Tibial artery (tissue), 4 donors: ENCODE data around the gene SPX.

ENCODE experiments used
- DNase-seq, 2 donors: peaks; one replicate each; pipeline ENCODE4 v3.0.0-alpha.2; 2019
- H3K27ac ChIP-seq, 2 donors: fragments of 200-600 bp; sonication (generic) in 1 of 2; 1 replicate in 1 of 2; 2 replicates in 1 of 2; pipeline ENCODE4 v1.5.1; 2018 to 2019; ENCODE audit warnings: mild to moderate bottlenecking in 1 of 2
- H3K27me3 ChIP-seq, 2 donors: fragments of 200-600 bp; sonication (generic) in 1 of 2; one replicate each; pipeline versions ENCODE4 v1.5.1 to v1.6.0; 2016 to 2019
- H3K36me3 ChIP-seq, 3 donors: fragments of 200-600 bp; sonication (generic) in 2 of 3; one replicate each; pipeline ENCODE4 v1.5.1; 2016 to 2019; ENCODE audit warnings: mild to moderate bottlenecking in 2 of 3
- H3K4me1 ChIP-seq, 4 donors: fragments of 200-600 bp; sonication (generic) in 2 of 4; 1 replicate in 3 of 4; 2 replicates in 1 of 4; pipeline ENCODE4 v1.5.1; 2016 to 2019
- H3K4me3 ChIP-seq, 2 donors: fragments of 200-600 bp; sonication (generic) in 1 of 2; 1 replicate in 1 of 2; 2 replicates in 1 of 2; pipeline ENCODE4 v1.5.1; 2018 to 2019; ENCODE audit warnings: mild to moderate bottlenecking in 2 of 2
- H3K9me3 ChIP-seq, 3 donors: fragments of 200-600 bp; sonication (generic) in 1 of 3; one replicate each; pipeline ENCODE4 v1.5.1; 2016 to 2019
- intact Hi-C: fragments of 100-400 bp; cut with DNase I; formaldehyde crosslinking; loops from one replicate; pipeline ENCODE4 v1.15.0; 2023; ENCODE audit warnings: low total_unique reads
- TF ChIP-seq, protein P1 (sequence below), 2 experiments: fragments of 200-600 bp in 1 of 2; fragments of 450-650 bp in 1 of 2; IDR thresholded peaks; one replicate each; pipeline ENCODE4 v1.5.1; 2017 to 2019; ENCODE audit warnings: antibody characterized with exemption in 2 of 2, mild to moderate bottlenecking in 1 of 2, moderate library complexity in 1 of 2

SPX gene

GRCh38 chr12:21580748-21581516, 54.8 kb downstream of the SPX start:
- Histone ChIP-seq H3K27me3 (no peaks in the 10 kb centered on the region), H3K4me1 (no peaks in the 10 kb centered on the region), H3K4me3 (no peak overlapping the region), H3K27ac (no peak overlapping the region), H3K9me3 (no peaks in the 10 kb centered on the region), H3K36me3 (no peaks in the 10 kb centered on the region)
- intact Hi-C loops: no loop called here
- TF ChIP-seq, protein P1, sequence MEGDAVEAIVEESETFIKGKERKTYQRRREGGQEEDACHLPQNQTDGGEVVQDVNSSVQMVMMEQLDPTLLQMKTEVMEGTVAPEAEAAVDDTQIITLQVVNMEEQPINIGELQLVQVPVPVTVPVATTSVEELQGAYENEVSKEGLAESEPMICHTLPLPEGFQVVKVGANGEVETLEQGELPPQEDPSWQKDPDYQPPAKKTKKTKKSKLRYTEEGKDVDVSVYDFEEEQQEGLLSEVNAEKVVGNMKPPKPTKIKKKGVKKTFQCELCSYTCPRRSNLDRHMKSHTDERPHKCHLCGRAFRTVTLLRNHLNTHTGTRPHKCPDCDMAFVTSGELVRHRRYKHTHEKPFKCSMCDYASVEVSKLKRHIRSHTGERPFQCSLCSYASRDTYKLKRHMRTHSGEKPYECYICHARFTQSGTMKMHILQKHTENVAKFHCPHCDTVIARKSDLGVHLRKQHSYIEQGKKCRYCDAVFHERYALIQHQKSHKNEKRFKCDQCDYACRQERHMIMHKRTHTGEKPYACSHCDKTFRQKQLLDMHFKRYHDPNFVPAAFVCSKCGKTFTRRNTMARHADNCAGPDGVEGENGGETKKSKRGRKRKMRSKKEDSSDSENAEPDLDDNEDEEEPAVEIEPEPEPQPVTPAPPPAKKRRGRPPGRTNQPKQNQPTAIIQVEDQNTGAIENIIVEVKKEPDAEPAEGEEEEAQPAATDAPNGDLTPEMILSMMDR (IDR thresholded peaks at IDR 0.05): no peak
- no peak for DNase-seq
